Pulmonary artery endothelial cell (primary cell): Measurements from ENCODE around the gene FAM72D. TPM values are rescaled to one million over a fixed set of nuclear protein-coding genes. Genes with fewer than 3 reads are reported as not detected.
"Not testable (repeated sequence)": the region's sequence is repeated elsewhere in the genome, so short reads cannot be mapped to it uniquely, and the experiment has no call there.

ENCODE experiments used
- DNase-seq: peaks from one replicate; pipeline ENCODE4 v3.0.0-alpha.2; 2011; ENCODE audit warnings: low read depth, low spot score
- total RNA-seq: library from RNA; depleted of rRNA; stranded (reverse); fragments of >200 nt; gene quantifications from 2 replicates; pipeline ENCODE4 v1.2.3, GENCODE V29; 2014

FAM72D gene
- total RNA-seq, 1 donor from 2014 or later = 1.6 TPM

GRCh38 chr1:145082483-145083255, 13.1 kb upstream of the FAM72D start:
- not testable (repeated sequence) for DNase-seq

- DNase-seq = not testable (repeated sequence)
Measured at GRCh38 chr1:145093517-145094149, 2.1 kb upstream of the FAM72D start.

GRCh38 chr1:145094655-145095211, 1.0 kb upstream of the FAM72D start:
- DNase-seq = not testable (repeated sequence)

GRCh38 chr1:145101725-145102124, 6.0 kb downstream of the FAM72D start:
- DNase-seq = not testable (repeated sequence)

- not testable (repeated sequence) for DNase-seq
Measured at GRCh38 chr1:145103294-145103693, 7.5 kb downstream of the FAM72D start.

- DNase-seq = not testable (repeated sequence)
Measured at GRCh38 chr1:145111674-145112073, 15.9 kb downstream of the FAM72D start.

GRCh38 chr1:145112703-145113102, 16.9 kb downstream of the FAM72D start:
- DNase-seq = not testable (repeated sequence)

- not testable (repeated sequence) for DNase-seq
Measured at GRCh38 chr1:145114560-145115057, 18.8 kb downstream of the FAM72D start.

GRCh38 chr1:145115587-145116493, 20.1 kb downstream of the FAM72D start:
- DNase-seq = not testable (repeated sequence)

GRCh38 chr1:145119842-145120241, 24.1 kb downstream of the FAM72D start:
- DNase-seq = not testable (repeated sequence)

GRCh38 chr1:145122344-145123061, 26.7 kb downstream of the FAM72D start:
- DNase-seq = not testable (repeated sequence)

- not testable (repeated sequence) for DNase-seq
Measured at GRCh38 chr1:145123062-145123395, 27.3 kb downstream of the FAM72D start.

- DNase-seq = not testable (repeated sequence)
Measured at GRCh38 chr1:145123992-145124641, 28.3 kb downstream of the FAM72D start.

- DNase-seq = not testable (repeated sequence)
Measured at GRCh38 chr1:145125112-145125511, 29.3 kb downstream of the FAM72D start.

GRCh38 chr1:145127144-145127543, 31.4 kb downstream of the FAM72D start:
- not testable (repeated sequence) for DNase-seq

- not testable (repeated sequence) for DNase-seq
Measured at GRCh38 chr1:145128697-145129469, 33.1 kb downstream of the FAM72D start.

GRCh38 chr1:145134476-145134875, 38.7 kb downstream of the FAM72D start:
- DNase-seq = not testable (repeated sequence)

- not testable (repeated sequence) for DNase-seq
Measured at GRCh38 chr1:145140549-145140948, 44.8 kb downstream of the FAM72D start.

- not testable (repeated sequence) for DNase-seq
Measured at GRCh38 chr1:145144264-145144913, 48.6 kb downstream of the FAM72D start.
